Thyroid gland (tissue), 4 donors: Measurements from ENCODE around the gene GPR153. TPM values are rescaled to one million over a fixed set of nuclear protein-coding genes. Genes with fewer than 3 reads are reported as not detected.

Source experiments
- DNase-seq, 2 donors: peaks; one replicate each; pipeline ENCODE4 v3.0.0-alpha.2; 2019
- H3K27ac ChIP-seq, 3 donors: fragments of 200-600 bp; sonication (generic); 1 replicate in 2 of 3; 2 replicates in 1 of 3; pipeline ENCODE4 v1.5.1; 2016 to 2019; ENCODE audit warnings: mild to moderate bottlenecking in 1 of 3, moderate library complexity in 1 of 3
- H3K27me3 ChIP-seq: fragments of 200-600 bp; sonication (generic); one replicate; pipeline ENCODE4 v1.5.1; 2019
- H3K36me3 ChIP-seq, 2 donors: fragments of 200-600 bp; sonication (generic); one replicate each; pipeline ENCODE4 v1.5.1; 2016 to 2019
- H3K4me1 ChIP-seq, 2 donors: fragments of 200-600 bp; sonication (generic); one replicate each; pipeline ENCODE4 v1.5.1; 2017 to 2019
- H3K4me3 ChIP-seq, 3 donors: fragments of 200-600 bp; sonication (generic); replicated peaks in 1 of 3; 1 replicate in 2 of 3; 2 replicates in 1 of 3; pipeline ENCODE4 v1.5.1; 2016; ENCODE audit warnings: mild to moderate bottlenecking in 1 of 3
- H3K9me3 ChIP-seq: fragments of 200-600 bp; sonication (generic); one replicate; pipeline ENCODE4 v1.5.1; 2017
- CTCF ChIP-seq, 6 experiments: fragments of 200-600 bp in 3 of 6; fragments of 450-650 bp in 3 of 6; sonication (generic) in 3 of 6; IDR thresholded peaks; one replicate each; pipeline ENCODE4 v1.5.1; 2016 to 2019; ENCODE audit warnings: antibody characterized with exemption in 6 of 6, mild to moderate bottlenecking in 2 of 6, inconsistent platforms in 1 of 6, moderate library complexity in 1 of 6
- POLR2A ChIP-seq, 2 donors: fragments of 450-650 bp; IDR thresholded peaks; one replicate each; pipeline ENCODE4 v1.6.1; 2017; ENCODE audit warnings: antibody characterized with exemption in 2 of 2, mild to moderate bottlenecking in 2 of 2, moderate library complexity in 1 of 2
- WGBS, 2 donors: methylation state at CpG; one replicate each; pipeline ENCODE4 v1.1.5; 2017; 5-methylcytosine and 5-hydroxymethylcytosine counted together
- intact Hi-C: fragments of 100-400 bp; cut with DNase I; formaldehyde crosslinking; loops from one replicate; pipeline ENCODE4 v1.15.1; 2023
- total RNA-seq, 4 donors: library from RNA; depleted of rRNA; stranded (reverse); fragments of >200 nt; gene quantifications; one replicate each; pipeline ENCODE4 v1.2.3, GENCODE V29; 2016

Gene GPR153
- total RNA-seq, 4 donors from 2014 or later = 0.78 to 3.2 (median 1.5) TPM

GRCh38 chr1:6256645-6257044 is 4.3 kb downstream of the GPR153 start:
- TF ChIP-seq CTCF (IDR thresholded peaks at IDR 0.05) = no peak
- TF ChIP-seq POLR2A (IDR thresholded peaks at IDR 0.05) = no peak
- Histone ChIP-seq H3K4me1 (peaks cover 7 to 18% of the 10 kb centered on the region in 2 donors), H3K36me3 (no peaks in the 10 kb centered on the region), H3K4me3 (no peak overlapping the region), H3K27me3 (peaks cover 7% of the 10 kb centered on the region), H3K27ac (no peak overlapping the region), H3K9me3 (no peaks in the 10 kb centered on the region)
- intact Hi-C loops = no loop called here
- WGBS, 2 donors = 87 to 88% methylated on average over 13 of the region's 13 CpGs
- no peak for DNase-seq

GRCh38 chr1:6254691-6255090 is 6.2 kb downstream of the GPR153 start:
- DNase-seq = no peak
- WGBS, 2 donors = 90% methylated on average over 14 to 16 of the region's 16 CpGs
- intact Hi-C loops = no loop called here
- H3K27me3 ChIP-seq = no peaks in the 10 kb centered on the region
- no peaks in the 10 kb centered on the region for H3K9me3 ChIP-seq
- TF ChIP-seq POLR2A (IDR thresholded peaks at IDR 0.05) (no peak), CTCF (IDR thresholded peaks at IDR 0.05) (no peak)
- H3K36me3 ChIP-seq = no peaks in the 10 kb centered on the region
- no peak overlapping the region for H3K27ac ChIP-seq
- H3K4me1 ChIP-seq = peaks cover 3% of the 10 kb centered on the region in 2 donors
- no peak overlapping the region for H3K4me3 ChIP-seq

- Histone ChIP-seq H3K27ac (no peak overlapping the region), H3K27me3 (no peaks in the 10 kb centered on the region), H3K9me3 (no peaks in the 10 kb centered on the region), H3K4me3 (no peak overlapping the region), H3K36me3 (no peaks in the 10 kb centered on the region), H3K4me1 (peaks cover 0 to 5% of the 10 kb centered on the region in 2 donors)
- intact Hi-C loops = no loop called here
- 90 to 91% methylated on average over 8 to 9 of the region's 9 CpGs for WGBS, 2 donors
- TF ChIP-seq CTCF (IDR thresholded peaks at IDR 0.05) (no peak), POLR2A (IDR thresholded peaks at IDR 0.05) (no peak)
- no peak for DNase-seq
Observed at GRCh38 chr1:6253380-6253779, 7.5 kb downstream of the GPR153 start.

- H3K4me1 ChIP-seq = peaks cover 0 to 5% of the 10 kb centered on the region in 2 donors
- TF ChIP-seq CTCF (IDR thresholded peaks at IDR 0.05) = no peak
- TF ChIP-seq POLR2A (IDR thresholded peaks at IDR 0.05) = no peak
- H3K27ac ChIP-seq = no peak overlapping the region
- H3K9me3 ChIP-seq = no peaks in the 10 kb centered on the region
- no peaks in the 10 kb centered on the region for H3K36me3 ChIP-seq
- intact Hi-C loops = no loop called here
- DNase-seq = no peak
- no peak overlapping the region for H3K4me3 ChIP-seq
- 85 to 88% methylated on average over 3 to 4 of the region's 4 CpGs for WGBS, 2 donors
- peaks cover 3% of the 10 kb centered on the region for H3K27me3 ChIP-seq
Observed at GRCh38 chr1:6252374-6252710, 8.6 kb downstream of the GPR153 start.

GRCh38 chr1:6251681-6252373 is 9.1 kb downstream of the GPR153 start:
- TF ChIP-seq CTCF (IDR thresholded peaks at IDR 0.05) (no peak), POLR2A (IDR thresholded peaks at IDR 0.05) (no peak)
- Histone ChIP-seq H3K9me3 (no peaks in the 10 kb centered on the region), H3K27ac (no peak overlapping the region), H3K4me1 (peaks cover 0 to 5% of the 10 kb centered on the region in 2 donors), H3K27me3 (peaks cover 8% of the 10 kb centered on the region), H3K36me3 (no peaks in the 10 kb centered on the region), H3K4me3 (no peak overlapping the region)
- DNase-seq = no peak
- intact Hi-C loops = no loop called here
- 77 to 80% methylated on average over 11 of the region's 15 CpGs for WGBS, 2 donors
